ENCODE results near the gene SENP7.

GRCh38 chr3:101377209-101377608 is 135.8 kb downstream of the SENP7 start:
- no peak for TF ChIP-seq CTCF (IDR thresholded peaks at IDR 0.05)
- no peak for TF ChIP-seq POLR2A (IDR thresholded peaks at IDR 0.05)
- TF ChIP-seq POLR2AphosphoS5 (IDR thresholded peaks at IDR 0.05): no peak
